PC-3 (cell line): ENCODE results near the gene ADGRV1.

ENCODE experiments used
- EZH2 ChIP-seq: fragments of 300-600 bp; sonication (generic); IDR thresholded peaks from one replicate; pipeline ENCODE4 v1.6.1; 2017; ENCODE audit warnings: antibody characterized with exemption, mild to moderate bottlenecking, low read length; ENCODE audit not compliant: unreplicated experiment
- TF ChIP-seq, protein P1 (sequence below): fragments of 300-600 bp; sonication (generic); conservative IDR thresholded peaks from 2 replicates; pipeline ENCODE4 v1.5.1; 2017; ENCODE audit warnings: antibody characterized with exemption, low read depth, mild to moderate bottlenecking, low read length

DNA sequence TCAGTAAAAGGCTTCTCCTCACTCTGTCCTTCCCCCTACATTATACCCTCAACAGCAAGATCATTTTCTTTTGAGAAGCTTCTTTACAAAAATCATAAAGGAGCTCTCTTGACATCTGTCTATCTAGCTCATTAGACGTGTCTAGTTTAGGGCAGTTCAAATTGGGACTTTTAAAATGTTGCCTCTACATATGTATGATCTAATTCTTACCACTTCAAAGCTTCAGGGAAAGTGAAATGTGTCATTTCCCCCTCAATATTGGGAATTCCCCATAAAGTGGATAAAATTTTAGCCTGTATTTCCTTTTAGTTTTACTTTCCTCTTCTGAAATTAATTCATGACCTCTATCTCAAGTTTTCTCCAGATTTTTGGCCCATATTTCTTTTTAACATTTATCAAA is 500.8 kb downstream of the ADGRV1 start:
- TF ChIP-seq, protein P1, sequence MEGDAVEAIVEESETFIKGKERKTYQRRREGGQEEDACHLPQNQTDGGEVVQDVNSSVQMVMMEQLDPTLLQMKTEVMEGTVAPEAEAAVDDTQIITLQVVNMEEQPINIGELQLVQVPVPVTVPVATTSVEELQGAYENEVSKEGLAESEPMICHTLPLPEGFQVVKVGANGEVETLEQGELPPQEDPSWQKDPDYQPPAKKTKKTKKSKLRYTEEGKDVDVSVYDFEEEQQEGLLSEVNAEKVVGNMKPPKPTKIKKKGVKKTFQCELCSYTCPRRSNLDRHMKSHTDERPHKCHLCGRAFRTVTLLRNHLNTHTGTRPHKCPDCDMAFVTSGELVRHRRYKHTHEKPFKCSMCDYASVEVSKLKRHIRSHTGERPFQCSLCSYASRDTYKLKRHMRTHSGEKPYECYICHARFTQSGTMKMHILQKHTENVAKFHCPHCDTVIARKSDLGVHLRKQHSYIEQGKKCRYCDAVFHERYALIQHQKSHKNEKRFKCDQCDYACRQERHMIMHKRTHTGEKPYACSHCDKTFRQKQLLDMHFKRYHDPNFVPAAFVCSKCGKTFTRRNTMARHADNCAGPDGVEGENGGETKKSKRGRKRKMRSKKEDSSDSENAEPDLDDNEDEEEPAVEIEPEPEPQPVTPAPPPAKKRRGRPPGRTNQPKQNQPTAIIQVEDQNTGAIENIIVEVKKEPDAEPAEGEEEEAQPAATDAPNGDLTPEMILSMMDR: no peak
- TF ChIP-seq EZH2: no peak
